Measurements from ENCODE around the gene GALNTL6. TPM values are rescaled to one million over a fixed set of nuclear protein-coding genes. Genes with fewer than 3 reads are reported as not detected.

GALNTL6 gene
- total RNA-seq, 6 donors from 2014 or later: 0.26 to 18.9 TPM; not detected in 4

GRCh38 chr4:172709376-172709775 lies 896.2 kb downstream of the GALNTL6 start:
- H3K4me3 ChIP-seq: no peak overlapping the region
- no peaks in the 10 kb centered on the region for H3K36me3 ChIP-seq
- H3K9me3 ChIP-seq: peaks cover 0 to 15% (median 13%) of the 10 kb centered on the region in 4 donors
- 13 to 38% methylated on average over 1 of the region's 1 CpG for WGBS, 2 donors
- no peaks in the 10 kb centered on the region for H3K27me3 ChIP-seq
- no peaks in the 10 kb centered on the region for H3K4me1 ChIP-seq
- ATAC-seq (ENCODE audit: low FRiP score in 2 of 2) (no peak), DNase-seq (no peak)
- no peak overlapping the region for H3K27ac ChIP-seq
- TF ChIP-seq CTCF (IDR thresholded peaks at IDR 0.05) (no peak), POLR2A (IDR thresholded peaks at IDR 0.05) (no peak), EP300 (IDR thresholded peaks at IDR 0.05) (no peak), POLR2AphosphoS5 (IDR thresholded peaks at IDR 0.05) (no peak)

- no peaks in the 10 kb centered on the region for H3K9me3 ChIP-seq
- ATAC-seq (ENCODE audit: low FRiP score in 2 of 2) (no peak), DNase-seq (no peak)
- 54 to 67% methylated on average over 9 of the region's 9 CpGs for WGBS, 2 donors
- no peaks in the 10 kb centered on the region for H3K4me1 ChIP-seq
- no peak overlapping the region for H3K4me3 ChIP-seq
- H3K36me3 ChIP-seq: no peaks in the 10 kb centered on the region
- TF ChIP-seq POLR2AphosphoS5 (IDR thresholded peaks at IDR 0.05): no peak
- no peak for TF ChIP-seq EP300 (IDR thresholded peaks at IDR 0.05)
- no peak for TF ChIP-seq CTCF (IDR thresholded peaks at IDR 0.05)
- no peak for TF ChIP-seq POLR2A (IDR thresholded peaks at IDR 0.05)
- no peak overlapping the region for H3K27ac ChIP-seq
- H3K27me3 ChIP-seq: no peaks in the 10 kb centered on the region
Observed at GRCh38 chr4:172716291-172716690, 903.1 kb downstream of the GALNTL6 start.

GRCh38 chr4:172721659-172722058 lies 908.5 kb downstream of the GALNTL6 start:
- H3K36me3 ChIP-seq: no peaks in the 10 kb centered on the region
- 60 to 74% methylated on average over 4 of the region's 4 CpGs for WGBS, 2 donors
- H3K4me3 ChIP-seq: no peak overlapping the region
- no peak for DNase-seq
- no peak overlapping the region for H3K27ac ChIP-seq
- no peak for TF ChIP-seq POLR2AphosphoS5 (IDR thresholded peaks at IDR 0.05)
- no peak for TF ChIP-seq POLR2A (IDR thresholded peaks at IDR 0.05)
- TF ChIP-seq EP300 (IDR thresholded peaks at IDR 0.05): no peak
- TF ChIP-seq CTCF (IDR thresholded peaks at IDR 0.05): no peak
- no peak for ATAC-seq (ENCODE audit: low FRiP score in 2 of 2)
- H3K27me3 ChIP-seq: no peaks in the 10 kb centered on the region
- H3K9me3 ChIP-seq: no peaks in the 10 kb centered on the region
- no peaks in the 10 kb centered on the region for H3K4me1 ChIP-seq

GRCh38 chr4:172725581-172725980 lies 912.4 kb downstream of the GALNTL6 start:
- no peaks in the 10 kb centered on the region for H3K36me3 ChIP-seq
- H3K27ac ChIP-seq: no peak overlapping the region
- WGBS, 2 donors: 33 to 41% methylated on average over 3 of the region's 3 CpGs
- H3K9me3 ChIP-seq: no peaks in the 10 kb centered on the region
- H3K4me3 ChIP-seq: no peak overlapping the region
- no peak for ATAC-seq (ENCODE audit: low FRiP score in 2 of 2)
- no peaks in the 10 kb centered on the region for H3K27me3 ChIP-seq
- no peaks in the 10 kb centered on the region for H3K4me1 ChIP-seq
- no peak for DNase-seq
- no peak for TF ChIP-seq POLR2AphosphoS5 (IDR thresholded peaks at IDR 0.05)
- no peak for TF ChIP-seq CTCF (IDR thresholded peaks at IDR 0.05)
- TF ChIP-seq EP300 (IDR thresholded peaks at IDR 0.05): no peak
- TF ChIP-seq POLR2A (IDR thresholded peaks at IDR 0.05): no peak

- no peak for ATAC-seq (ENCODE audit: low FRiP score in 2 of 2)
- Histone ChIP-seq H3K9me3 (no peaks in the 10 kb centered on the region), H3K36me3 (no peaks in the 10 kb centered on the region), H3K4me1 (no peaks in the 10 kb centered on the region), H3K27me3 (no peaks in the 10 kb centered on the region), H3K4me3 (no peak overlapping the region), H3K27ac (no peak overlapping the region)
- no peak for TF ChIP-seq CTCF (IDR thresholded peaks at IDR 0.05)
- no peak for TF ChIP-seq POLR2AphosphoS5 (IDR thresholded peaks at IDR 0.05)
- TF ChIP-seq EP300 (IDR thresholded peaks at IDR 0.05): no peak
- WGBS, 2 donors: 39 to 42% methylated on average over 12 to 15 of the region's 15 CpGs
- no peak for DNase-seq
Observed at GRCh38 chr4:172726001-172726423, 912.8 kb downstream of the GALNTL6 start.
